Measurements from ENCODE around the gene ASB9.

DNA sequence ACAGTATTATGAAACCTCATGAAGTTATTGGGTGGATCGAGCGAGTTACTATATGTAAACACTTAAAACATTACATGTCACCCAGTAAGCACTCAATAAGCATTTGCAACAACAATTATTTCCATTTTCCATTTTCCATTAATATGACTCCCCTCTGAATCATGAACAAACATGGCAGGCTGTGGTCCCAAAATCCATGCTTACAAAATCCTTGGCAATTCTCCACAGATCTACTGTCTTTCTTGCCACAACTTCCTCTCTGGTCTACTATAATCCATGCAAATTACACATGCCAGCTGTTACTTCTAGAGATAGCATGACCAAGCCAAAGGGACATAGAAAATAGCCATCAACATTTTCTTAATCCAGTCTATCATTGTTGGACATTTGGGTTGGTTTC, 23.6 kb upstream of the ASB9 start:
- TF ChIP-seq EP300 (conservative IDR thresholded peaks at IDR 0.05; ENCODE audit: poor library complexity, severe bottlenecking) (no peak), EZH2 (IDR thresholded peaks at IDR 0.05; ENCODE audit: borderline replicate concordance, insufficient read depth, low read length, poor library complexity, severe bottlenecking) (no peak), MXI1 (conservative IDR thresholded peaks at IDR 0.05; ENCODE audit: poor library complexity, severe bottlenecking) (no peak), RAD21 (conservative IDR thresholded peaks at IDR 0.05) (no peak)
- TF ChIP-seq, protein P1, sequence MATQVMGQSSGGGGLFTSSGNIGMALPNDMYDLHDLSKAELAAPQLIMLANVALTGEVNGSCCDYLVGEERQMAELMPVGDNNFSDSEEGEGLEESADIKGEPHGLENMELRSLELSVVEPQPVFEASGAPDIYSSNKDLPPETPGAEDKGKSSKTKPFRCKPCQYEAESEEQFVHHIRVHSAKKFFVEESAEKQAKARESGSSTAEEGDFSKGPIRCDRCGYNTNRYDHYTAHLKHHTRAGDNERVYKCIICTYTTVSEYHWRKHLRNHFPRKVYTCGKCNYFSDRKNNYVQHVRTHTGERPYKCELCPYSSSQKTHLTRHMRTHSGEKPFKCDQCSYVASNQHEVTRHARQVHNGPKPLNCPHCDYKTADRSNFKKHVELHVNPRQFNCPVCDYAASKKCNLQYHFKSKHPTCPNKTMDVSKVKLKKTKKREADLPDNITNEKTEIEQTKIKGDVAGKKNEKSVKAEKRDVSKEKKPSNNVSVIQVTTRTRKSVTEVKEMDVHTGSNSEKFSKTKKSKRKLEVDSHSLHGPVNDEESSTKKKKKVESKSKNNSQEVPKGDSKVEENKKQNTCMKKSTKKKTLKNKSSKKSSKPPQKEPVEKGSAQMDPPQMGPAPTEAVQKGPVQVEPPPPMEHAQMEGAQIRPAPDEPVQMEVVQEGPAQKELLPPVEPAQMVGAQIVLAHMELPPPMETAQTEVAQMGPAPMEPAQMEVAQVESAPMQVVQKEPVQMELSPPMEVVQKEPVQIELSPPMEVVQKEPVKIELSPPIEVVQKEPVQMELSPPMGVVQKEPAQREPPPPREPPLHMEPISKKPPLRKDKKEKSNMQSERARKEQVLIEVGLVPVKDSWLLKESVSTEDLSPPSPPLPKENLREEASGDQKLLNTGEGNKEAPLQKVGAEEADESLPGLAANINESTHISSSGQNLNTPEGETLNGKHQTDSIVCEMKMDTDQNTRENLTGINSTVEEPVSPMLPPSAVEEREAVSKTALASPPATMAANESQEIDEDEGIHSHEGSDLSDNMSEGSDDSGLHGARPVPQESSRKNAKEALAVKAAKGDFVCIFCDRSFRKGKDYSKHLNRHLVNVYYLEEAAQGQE (IDR thresholded peaks at IDR 0.05; ENCODE audit: borderline replicate concordance), result no peak
- TF ChIP-seq, protein P2, sequence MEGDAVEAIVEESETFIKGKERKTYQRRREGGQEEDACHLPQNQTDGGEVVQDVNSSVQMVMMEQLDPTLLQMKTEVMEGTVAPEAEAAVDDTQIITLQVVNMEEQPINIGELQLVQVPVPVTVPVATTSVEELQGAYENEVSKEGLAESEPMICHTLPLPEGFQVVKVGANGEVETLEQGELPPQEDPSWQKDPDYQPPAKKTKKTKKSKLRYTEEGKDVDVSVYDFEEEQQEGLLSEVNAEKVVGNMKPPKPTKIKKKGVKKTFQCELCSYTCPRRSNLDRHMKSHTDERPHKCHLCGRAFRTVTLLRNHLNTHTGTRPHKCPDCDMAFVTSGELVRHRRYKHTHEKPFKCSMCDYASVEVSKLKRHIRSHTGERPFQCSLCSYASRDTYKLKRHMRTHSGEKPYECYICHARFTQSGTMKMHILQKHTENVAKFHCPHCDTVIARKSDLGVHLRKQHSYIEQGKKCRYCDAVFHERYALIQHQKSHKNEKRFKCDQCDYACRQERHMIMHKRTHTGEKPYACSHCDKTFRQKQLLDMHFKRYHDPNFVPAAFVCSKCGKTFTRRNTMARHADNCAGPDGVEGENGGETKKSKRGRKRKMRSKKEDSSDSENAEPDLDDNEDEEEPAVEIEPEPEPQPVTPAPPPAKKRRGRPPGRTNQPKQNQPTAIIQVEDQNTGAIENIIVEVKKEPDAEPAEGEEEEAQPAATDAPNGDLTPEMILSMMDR (IDR thresholded peaks at IDR 0.05; ENCODE audit: poor library complexity, severe bottlenecking), result no peak

Data from neural cell (in vitro differentiated cells).